ENCODE results near the gene TJP3.
"Not testable (repeated sequence)": the region's sequence is repeated elsewhere in the genome, so short reads cannot be mapped to it uniquely, and the experiment has no call there.

TJP3 gene

GRCh38 chr19:3738477-3739220 is 30.5 kb downstream of the TJP3 start:
- no peak for DNase-seq (ENCODE audit: low read depth in 1 of 2, low spot score in 1 of 2)

DNA sequence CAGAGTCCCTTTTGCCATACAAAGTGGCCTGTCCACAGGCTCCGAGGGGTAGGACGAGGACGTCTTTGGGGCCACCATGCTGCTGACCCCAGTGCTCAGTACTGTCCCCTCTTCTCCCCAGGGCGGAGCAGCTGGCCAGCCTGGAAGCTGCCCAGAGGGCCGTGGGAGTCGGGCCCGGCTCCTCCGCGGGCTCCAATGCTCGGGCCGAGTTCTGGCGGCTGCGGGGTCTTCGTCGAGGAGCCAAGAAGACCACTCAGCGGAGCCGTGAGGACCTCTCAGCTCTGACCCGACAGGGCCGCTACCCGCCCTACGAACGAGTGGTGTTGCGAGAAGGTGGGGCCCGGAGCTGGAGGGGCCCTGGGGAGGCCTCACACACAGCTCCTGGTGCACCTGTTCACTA is 32.2 kb downstream of the TJP3 start:
- DNase-seq (ENCODE audit: low read depth in 1 of 2, low spot score in 1 of 2) = no peak

- DNase-seq (ENCODE audit: low read depth in 1 of 2, low spot score in 1 of 2) = no peak
Measured at GRCh38 chr19:3743486-3743885, 35.3 kb downstream of the TJP3 start.

DNA sequence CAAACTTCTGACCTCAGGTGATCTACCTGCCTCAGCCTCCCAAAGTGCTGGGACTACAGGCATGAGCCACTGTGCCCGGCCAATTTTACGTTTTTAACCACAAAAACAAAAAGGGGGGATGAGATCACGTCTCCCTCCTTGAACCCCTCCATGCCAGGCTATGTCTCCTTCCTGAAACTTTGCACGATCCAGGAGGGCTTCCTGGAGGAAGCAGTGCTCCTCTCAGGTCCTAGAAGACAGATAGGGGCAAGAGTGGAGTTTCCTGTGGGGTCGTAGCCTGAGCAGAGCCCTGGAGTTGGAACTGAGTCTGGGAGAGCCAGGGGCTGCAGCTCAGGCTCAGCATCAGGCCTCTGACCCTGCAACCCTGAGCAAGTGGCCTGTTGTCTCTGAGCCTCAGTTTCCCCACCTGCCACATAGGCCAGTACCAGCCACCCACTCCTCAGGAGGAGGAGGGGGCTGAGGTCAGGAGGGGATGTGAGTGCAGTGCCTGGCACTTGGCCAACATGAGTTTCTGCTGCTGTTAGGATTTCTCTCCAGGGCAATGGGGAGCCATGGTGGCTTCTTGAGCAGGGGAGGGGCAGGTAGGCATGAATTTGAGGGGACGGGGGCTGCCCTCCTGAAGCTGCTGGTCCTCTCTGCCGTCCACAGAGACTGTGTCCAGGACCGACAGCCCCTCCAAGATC is 37.3 kb downstream of the TJP3 start:
- no peak for DNase-seq (ENCODE audit: low read depth in 1 of 2, low spot score in 1 of 2)

- no peak for DNase-seq (ENCODE audit: low read depth in 1 of 2, low spot score in 1 of 2)
Measured at GRCh38 chr19:3746371-3747056, 38.3 kb downstream of the TJP3 start.

GRCh38 chr19:3748965-3749364 is 40.8 kb downstream of the TJP3 start:
- no peak for DNase-seq (ENCODE audit: low read depth in 1 of 2, low spot score in 1 of 2)

- DNase-seq (ENCODE audit: low read depth in 1 of 2, low spot score in 1 of 2) = no peak
Measured at GRCh38 chr19:3750211-3750610, 42.0 kb downstream of the TJP3 start.

DNA sequence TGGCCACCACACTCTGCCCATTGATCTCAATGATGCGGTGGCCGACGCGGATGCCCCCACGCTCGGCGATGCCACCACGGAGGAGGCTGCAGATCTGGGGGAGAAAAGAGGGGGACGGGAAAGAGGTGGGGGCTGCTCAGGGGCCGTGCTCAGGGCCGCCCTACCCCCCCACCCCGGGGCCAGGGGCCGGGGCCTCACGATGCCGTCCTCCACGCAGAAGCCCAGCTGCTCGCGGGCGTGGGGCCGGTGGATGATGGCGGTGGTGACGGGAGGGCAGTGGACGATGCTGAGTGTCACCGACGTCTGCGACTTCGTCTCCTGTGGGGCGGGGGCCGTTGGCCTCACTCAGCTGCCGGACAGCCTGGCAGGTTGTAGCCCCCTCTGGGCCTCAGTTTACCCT is 43.1 kb downstream of the TJP3 start:
- no peak for DNase-seq (ENCODE audit: low read depth in 1 of 2, low spot score in 1 of 2)

- DNase-seq (ENCODE audit: low read depth in 1 of 2, low spot score in 1 of 2) = no peak
Measured at GRCh38 chr19:3752492-3752891, 44.3 kb downstream of the TJP3 start.

- no peak for DNase-seq (ENCODE audit: low read depth in 1 of 2, low spot score in 1 of 2)
Measured at GRCh38 chr19:3753631-3754410, 45.6 kb downstream of the TJP3 start.

DNA sequence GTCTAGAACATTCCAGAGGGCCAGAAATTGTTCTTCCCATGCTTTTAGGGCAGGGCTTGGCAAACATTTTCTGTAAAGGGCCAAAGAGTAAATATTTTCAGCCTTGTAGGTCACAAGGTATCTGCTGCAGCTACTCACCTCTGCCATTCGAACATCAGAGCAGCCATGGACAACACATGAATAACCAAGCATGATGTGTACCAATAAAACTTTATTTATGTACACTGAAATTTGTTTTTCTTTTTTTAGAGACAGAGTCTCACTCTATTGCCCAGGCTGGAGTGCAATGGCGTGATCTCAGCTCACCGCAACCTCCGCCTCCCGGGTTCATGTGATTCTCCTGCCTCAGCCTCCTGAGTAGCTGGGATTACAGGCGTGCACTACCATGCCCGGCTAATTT is 49.5 kb downstream of the TJP3 start:
- not testable (repeated sequence) for DNase-seq (ENCODE audit: low read depth in 1 of 2, low spot score in 1 of 2)

DNA sequence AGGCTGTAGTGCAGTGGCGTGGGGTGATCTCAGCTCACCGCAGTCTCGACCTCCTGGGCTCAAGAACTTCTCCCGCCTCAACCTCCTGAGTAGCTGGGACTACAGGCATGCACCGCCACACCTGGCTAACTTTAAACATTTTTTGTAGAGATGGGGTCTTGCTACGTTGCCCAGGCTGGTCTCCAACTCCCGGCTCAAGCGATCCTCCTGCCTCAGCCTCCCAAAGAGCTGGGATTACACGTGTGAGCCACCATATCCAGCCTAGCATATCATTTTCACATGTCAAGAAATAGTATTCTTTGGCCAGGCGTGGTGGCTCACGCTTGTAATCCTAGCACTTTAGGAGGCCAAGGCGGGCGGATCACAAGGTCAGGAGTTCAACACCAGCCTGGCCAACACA is 50.1 kb downstream of the TJP3 start:
- DNase-seq (ENCODE audit: low read depth in 1 of 2, low spot score in 1 of 2) = not testable (repeated sequence)

- no peak for DNase-seq (ENCODE audit: low read depth in 1 of 2, low spot score in 1 of 2)
Measured at GRCh38 chr19:3759482-3760254, 51.5 kb downstream of the TJP3 start.

- no peak for DNase-seq (ENCODE audit: low read depth in 1 of 2, low spot score in 1 of 2)
Measured at GRCh38 chr19:3760871-3761361, 52.7 kb downstream of the TJP3 start.

DNA sequence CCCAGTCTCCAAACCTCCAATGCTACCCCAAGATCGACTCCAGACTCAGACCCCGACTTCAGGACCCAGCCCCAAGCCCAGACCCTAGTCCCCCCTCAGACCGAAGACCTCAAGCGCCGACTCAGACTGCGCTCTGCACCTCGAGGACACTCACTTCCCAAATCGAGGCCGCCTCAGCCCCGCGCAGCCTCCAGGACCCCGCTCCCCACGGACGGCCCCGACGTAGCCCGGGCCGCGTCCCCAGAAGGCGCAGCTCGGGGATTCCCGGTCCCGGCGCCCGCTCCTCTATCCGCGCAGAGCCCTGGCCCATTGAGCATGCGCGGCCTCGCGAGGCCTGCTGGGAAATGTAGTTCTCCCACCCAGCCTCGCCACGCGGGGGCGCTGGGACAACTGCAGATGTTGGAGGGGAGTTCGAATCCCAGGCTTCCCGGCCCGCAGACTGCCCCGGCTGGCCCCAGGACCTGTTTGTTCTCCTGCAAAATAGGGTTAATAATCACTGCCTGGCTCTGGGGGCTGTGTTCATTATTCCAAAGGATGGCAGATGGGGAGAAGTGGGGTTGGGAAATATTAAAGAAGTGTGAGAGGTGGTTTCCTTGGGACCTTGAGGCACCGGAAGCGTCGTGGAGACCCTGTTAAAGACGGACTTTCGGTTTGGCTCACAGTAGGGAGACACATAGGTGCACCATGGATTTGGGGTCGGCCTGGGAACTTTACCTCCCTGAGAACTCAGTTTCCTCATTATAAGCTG is 53.4 kb downstream of the TJP3 start, which contains the start of gene APBA3:
APBA3 (minus strand) TSS at position 311 of the 748 bp plus-strand sequence. CDS start 1,428 bp downstream, outside the sequence.
- DNase-seq (ENCODE audit: low read depth in 1 of 2, low spot score in 1 of 2) = peak; percentile 95 to 97

GRCh38 chr19:3762130-3762473 is 53.9 kb downstream of the TJP3 start:
- DNase-seq (ENCODE audit: low read depth in 1 of 2, low spot score in 1 of 2) = no peak

DNA sequence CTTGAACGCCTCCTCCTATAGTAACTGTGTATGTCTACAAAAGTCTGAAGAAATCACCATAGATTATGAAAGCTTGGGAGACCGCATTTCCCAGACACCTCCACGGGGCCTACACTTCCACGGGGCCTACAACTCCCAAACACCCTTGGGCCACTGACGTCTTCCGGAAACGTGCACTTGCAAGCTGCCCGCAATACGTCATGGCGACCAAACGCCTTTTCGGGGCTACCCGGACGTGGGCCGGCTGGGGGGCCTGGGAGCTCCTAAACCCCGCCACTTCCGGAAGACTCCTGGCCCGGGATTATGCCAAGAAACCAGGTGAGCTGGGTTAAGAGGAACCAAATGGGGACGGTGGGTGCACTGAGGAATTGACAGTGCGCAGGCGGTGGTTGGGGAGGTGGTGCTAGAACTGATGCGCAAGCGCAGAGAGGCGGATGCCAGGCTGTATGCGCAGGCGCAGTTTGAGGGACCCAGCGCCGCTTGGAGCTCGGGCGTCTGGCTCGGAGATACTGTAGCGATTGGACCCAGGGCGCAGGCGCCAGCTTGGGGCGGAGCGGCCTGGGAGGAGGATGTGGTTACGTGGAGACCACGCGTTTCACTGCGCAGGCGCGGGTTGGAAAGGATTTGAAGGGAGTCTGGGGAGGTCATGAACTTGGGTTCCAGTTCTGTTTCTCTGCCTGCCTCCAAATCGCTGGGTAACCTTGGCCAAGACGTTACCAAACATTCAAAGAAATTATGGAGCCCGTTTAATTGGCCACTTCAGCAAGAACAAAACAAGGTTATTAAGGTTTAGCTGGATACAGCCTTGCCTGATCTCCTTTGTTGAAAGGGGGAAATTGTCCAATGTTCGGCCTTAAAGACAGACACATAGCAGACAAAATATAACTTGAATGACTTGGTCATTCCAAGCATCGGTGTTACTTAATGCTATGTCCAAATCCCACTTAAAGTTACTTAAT is 54.6 kb downstream of the TJP3 start, which contains the start of gene MRPL54:
MRPL54 (plus strand) TSS at position 182 of the 959 bp plus-strand sequence; CDS start at position 201, 19 bp downstream.
- DNase-seq (ENCODE audit: low read depth in 1 of 2, low spot score in 1 of 2) = peak; percentile 99 to 100

- DNase-seq (ENCODE audit: low read depth in 1 of 2, low spot score in 1 of 2) = no peak
Measured at GRCh38 chr19:3765121-3765520, 56.9 kb downstream of the TJP3 start.

Data from stimulated activated CD4-positive, alpha-beta T cell treated with anti-CD3 and anti-CD28 coated beads, Interleukin-15, amount 100 ng/mL, for 1 hour (primary cell).